ENCODE results near the gene UBL4A. TPM values are rescaled to one million over a fixed set of nuclear protein-coding genes. Genes with fewer than 3 reads are reported as not detected.
"Not testable (repeated sequence)": the region's sequence is repeated elsewhere in the genome, so short reads cannot be mapped to it uniquely, and the experiment has no call there.

UBL4A gene
- total RNA-seq, 1 experiment from 2014 or later, result 38.8 TPM

DNA sequence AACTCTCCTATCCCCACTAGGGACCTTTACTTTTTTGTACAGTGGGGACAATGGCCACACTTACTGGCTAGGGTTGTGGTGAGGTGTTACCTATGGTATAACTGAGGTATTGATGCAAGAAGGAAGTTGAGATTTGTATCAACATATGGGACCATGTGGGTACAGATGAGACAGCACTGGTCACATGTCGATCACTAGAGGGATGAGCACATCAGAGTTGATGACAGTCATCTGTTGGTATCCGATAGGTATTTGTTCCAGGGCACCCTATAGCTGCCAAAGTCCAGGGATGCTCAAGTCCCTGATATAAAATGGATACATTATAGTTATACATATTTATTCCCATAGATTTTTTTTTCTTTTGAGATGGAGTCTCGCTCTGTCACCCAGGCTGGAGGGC, 16.6 kb upstream of the UBL4A start:
- CTCF ChIA-PET, result no interaction called here
- no TSS peak for BruUV-seq (replicated peaks)
- Mint-ChIP-seq H3K27ac (ENCODE audit: unreplicated experiment) (no peak overlapping the region), H3K27me3 (ENCODE audit: insufficient read depth, unreplicated experiment) (no peaks in the 10 kb centered on the region), H3K36me3 (ENCODE audit: insufficient read depth, unreplicated experiment) (no peaks in the 10 kb centered on the region), H3K4me1 (ENCODE audit: low read depth, unreplicated experiment) (no peaks in the 10 kb centered on the region), H3K4me3 (ENCODE audit: unreplicated experiment) (no peak overlapping the region), H3K9me3 (ENCODE audit: unreplicated experiment) (no peaks in the 10 kb centered on the region)
- Histone ChIP-seq H3K27me3 (replicated peaks; ENCODE audit: control insufficient read depth, insufficient read depth, low read length) (no peaks in the 10 kb centered on the region), H3K36me3 (ENCODE audit: control insufficient read depth, insufficient read depth, low read length) (no peaks in the 10 kb centered on the region), H3K9me3 (no peaks in the 10 kb centered on the region), H3K4me3 (ENCODE audit: low read depth, low read length) (no peak overlapping the region), H3K4me1 (no peaks in the 10 kb centered on the region)
- POLR2A ChIA-PET, result no interaction called here
- intact Hi-C loops (cut with micrococcal nuclease; ENCODE audit: unreplicated experiment), result no loop called here
- TF ChIP-seq, protein P1, sequence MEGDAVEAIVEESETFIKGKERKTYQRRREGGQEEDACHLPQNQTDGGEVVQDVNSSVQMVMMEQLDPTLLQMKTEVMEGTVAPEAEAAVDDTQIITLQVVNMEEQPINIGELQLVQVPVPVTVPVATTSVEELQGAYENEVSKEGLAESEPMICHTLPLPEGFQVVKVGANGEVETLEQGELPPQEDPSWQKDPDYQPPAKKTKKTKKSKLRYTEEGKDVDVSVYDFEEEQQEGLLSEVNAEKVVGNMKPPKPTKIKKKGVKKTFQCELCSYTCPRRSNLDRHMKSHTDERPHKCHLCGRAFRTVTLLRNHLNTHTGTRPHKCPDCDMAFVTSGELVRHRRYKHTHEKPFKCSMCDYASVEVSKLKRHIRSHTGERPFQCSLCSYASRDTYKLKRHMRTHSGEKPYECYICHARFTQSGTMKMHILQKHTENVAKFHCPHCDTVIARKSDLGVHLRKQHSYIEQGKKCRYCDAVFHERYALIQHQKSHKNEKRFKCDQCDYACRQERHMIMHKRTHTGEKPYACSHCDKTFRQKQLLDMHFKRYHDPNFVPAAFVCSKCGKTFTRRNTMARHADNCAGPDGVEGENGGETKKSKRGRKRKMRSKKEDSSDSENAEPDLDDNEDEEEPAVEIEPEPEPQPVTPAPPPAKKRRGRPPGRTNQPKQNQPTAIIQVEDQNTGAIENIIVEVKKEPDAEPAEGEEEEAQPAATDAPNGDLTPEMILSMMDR (IDR thresholded peaks at IDR 0.05; ENCODE audit: insufficient read depth in 1 of 2, low read depth in 1 of 2, low read length in 1 of 2, severe bottlenecking in 1 of 2, unreplicated experiment in 1 of 2), result no peak
- DNase-seq, result no peak

DNA sequence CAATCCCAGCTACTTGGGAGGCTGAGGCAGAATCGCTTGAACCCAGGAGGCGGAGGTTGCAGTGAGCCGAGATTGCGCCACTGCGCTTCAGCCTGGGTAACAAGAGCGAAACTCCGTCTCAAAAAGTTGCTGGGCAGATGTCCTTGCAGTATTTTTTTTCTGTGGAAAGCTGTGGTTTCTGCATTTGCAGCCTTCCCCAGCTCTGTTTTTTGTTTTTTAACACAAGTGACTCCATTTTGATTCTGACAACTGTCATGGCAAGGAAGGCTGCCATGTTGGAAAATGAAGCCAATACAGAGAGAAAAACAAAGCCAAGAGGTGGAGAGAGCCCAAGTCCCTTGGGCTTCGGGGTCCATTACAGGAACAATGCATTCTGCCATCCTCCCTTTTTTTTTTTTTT, 15.7 kb upstream of the UBL4A start:
- H3K27me3 ChIP-seq (replicated peaks; ENCODE audit: control insufficient read depth, insufficient read depth, low read length), result no peaks in the 10 kb centered on the region
- H3K27me3 Mint-ChIP-seq (ENCODE audit: insufficient read depth, unreplicated experiment), result no peaks in the 10 kb centered on the region
- H3K4me1 Mint-ChIP-seq (ENCODE audit: low read depth, unreplicated experiment), result no peaks in the 10 kb centered on the region
- TF ChIP-seq, protein P1 (IDR thresholded peaks at IDR 0.05; ENCODE audit: insufficient read depth in 1 of 2, low read depth in 1 of 2, low read length in 1 of 2, severe bottlenecking in 1 of 2, unreplicated experiment in 1 of 2), result no peak
- H3K9me3 ChIP-seq, result no peaks in the 10 kb centered on the region
- no peaks in the 10 kb centered on the region for H3K9me3 Mint-ChIP-seq (ENCODE audit: unreplicated experiment)
- POLR2A ChIA-PET, result no interaction called here
- CTCF ChIA-PET, result interaction anchor here (0.7 kb wide), 1 partner anchor 120 kb away, joined by 3 read pairs; no protein-coding TSS in a partner anchor
- intact Hi-C loops (cut with micrococcal nuclease; ENCODE audit: unreplicated experiment), result no loop called here
- H3K36me3 ChIP-seq (ENCODE audit: control insufficient read depth, insufficient read depth, low read length), result no peaks in the 10 kb centered on the region
- H3K4me3 Mint-ChIP-seq (ENCODE audit: unreplicated experiment), result no peak overlapping the region
- no TSS peak for BruUV-seq (replicated peaks)
- DNase-seq, result no peak
- H3K36me3 Mint-ChIP-seq (ENCODE audit: insufficient read depth, unreplicated experiment), result no peaks in the 10 kb centered on the region
- H3K27ac Mint-ChIP-seq (ENCODE audit: unreplicated experiment), result no peak overlapping the region
- no peak overlapping the region for H3K4me3 ChIP-seq (ENCODE audit: low read depth, low read length)
- H3K4me1 ChIP-seq, result no peaks in the 10 kb centered on the region

DNA sequence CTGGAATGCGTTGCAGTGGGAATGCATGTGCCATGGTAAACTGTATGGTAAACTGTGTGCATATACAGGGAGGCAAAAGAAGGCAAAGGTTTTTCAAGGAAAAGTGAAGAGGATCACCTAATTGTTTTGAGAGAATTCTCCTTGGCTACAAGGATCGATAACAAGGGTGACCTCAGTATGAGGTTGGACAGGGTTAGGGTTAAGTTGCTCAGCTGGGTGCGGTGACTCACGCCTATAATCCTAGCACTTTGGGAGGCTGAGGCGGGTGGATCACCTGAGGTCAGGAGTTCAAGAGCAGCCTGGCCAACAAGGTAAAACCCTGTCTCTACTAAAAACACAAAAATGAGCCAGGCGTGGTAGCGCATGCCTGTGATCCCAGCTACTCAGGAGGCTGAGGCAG, 15.0 kb upstream of the UBL4A start:
- H3K4me3 Mint-ChIP-seq (ENCODE audit: unreplicated experiment); DNase-seq; intact Hi-C loops (cut with micrococcal nuclease; ENCODE audit: unreplicated experiment); H3K9me3 Mint-ChIP-seq (ENCODE audit: unreplicated experiment); CTCF ChIA-PET; H3K9me3 ChIP-seq; H3K36me3 ChIP-seq (ENCODE audit: control insufficient read depth, insufficient read depth, low read length); BruUV-seq (replicated peaks); H3K36me3 Mint-ChIP-seq (ENCODE audit: insufficient read depth, unreplicated experiment); H3K4me3 ChIP-seq (ENCODE audit: low read depth, low read length); H3K4me1 Mint-ChIP-seq (ENCODE audit: low read depth, unreplicated experiment); H3K4me1 ChIP-seq; POLR2A ChIA-PET; H3K27ac Mint-ChIP-seq (ENCODE audit: unreplicated experiment); H3K27me3 ChIP-seq (replicated peaks; ENCODE audit: control insufficient read depth, insufficient read depth, low read length); H3K27me3 Mint-ChIP-seq (ENCODE audit: insufficient read depth, unreplicated experiment): not testable (repeated sequence)

DNA sequence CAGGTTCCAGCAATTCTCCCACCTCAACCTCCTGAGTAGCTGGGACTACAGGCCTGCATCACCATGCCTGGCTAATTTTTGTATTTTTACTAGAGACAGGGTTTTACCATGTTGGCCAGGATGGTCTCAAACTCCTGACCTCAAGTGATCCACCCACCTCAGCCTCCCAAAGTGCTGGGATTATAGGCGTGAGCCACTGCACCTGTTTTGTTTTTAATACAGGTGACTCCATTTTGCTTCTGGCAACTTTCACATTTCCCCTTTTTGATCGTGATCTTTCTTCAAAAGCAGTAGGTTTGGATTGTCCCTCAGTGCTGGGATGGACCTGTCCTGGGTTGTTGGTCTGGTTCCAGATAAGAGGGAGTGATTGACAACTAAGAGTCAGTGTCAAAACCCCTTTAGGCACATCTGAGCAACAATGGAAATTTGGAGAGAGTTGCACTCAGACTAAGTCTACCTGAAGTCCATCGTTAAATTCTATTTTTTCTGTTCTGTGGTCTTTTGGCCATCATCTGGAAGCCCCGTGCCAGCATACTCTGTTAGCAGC, 10.2 kb upstream of the UBL4A start:
- intact Hi-C loops (cut with micrococcal nuclease; ENCODE audit: unreplicated experiment); H3K4me3 ChIP-seq (ENCODE audit: low read depth, low read length); H3K4me3 Mint-ChIP-seq (ENCODE audit: unreplicated experiment); H3K9me3 Mint-ChIP-seq (ENCODE audit: unreplicated experiment); H3K4me1 Mint-ChIP-seq (ENCODE audit: low read depth, unreplicated experiment); H3K27ac Mint-ChIP-seq (ENCODE audit: unreplicated experiment); H3K36me3 ChIP-seq (ENCODE audit: control insufficient read depth, insufficient read depth, low read length); H3K36me3 Mint-ChIP-seq (ENCODE audit: insufficient read depth, unreplicated experiment); H3K27me3 Mint-ChIP-seq (ENCODE audit: insufficient read depth, unreplicated experiment); H3K27me3 ChIP-seq (replicated peaks; ENCODE audit: control insufficient read depth, insufficient read depth, low read length); DNase-seq; H3K4me1 ChIP-seq; BruUV-seq (replicated peaks); H3K9me3 ChIP-seq; POLR2A ChIA-PET: not testable (repeated sequence)
- CTCF ChIA-PET, result interaction anchor here (0.7 kb wide), 1 partner anchor 1291 kb away, joined by 3 read pairs; no protein-coding TSS in a partner anchor
